Measurements from ENCODE around the gene MAFG. TPM values are rescaled to one million over a fixed set of nuclear protein-coding genes. Genes with fewer than 3 reads are reported as not detected.

MAFG gene
- total RNA-seq, 1 experiment from 2014 or later: 29.1 TPM

DNA sequence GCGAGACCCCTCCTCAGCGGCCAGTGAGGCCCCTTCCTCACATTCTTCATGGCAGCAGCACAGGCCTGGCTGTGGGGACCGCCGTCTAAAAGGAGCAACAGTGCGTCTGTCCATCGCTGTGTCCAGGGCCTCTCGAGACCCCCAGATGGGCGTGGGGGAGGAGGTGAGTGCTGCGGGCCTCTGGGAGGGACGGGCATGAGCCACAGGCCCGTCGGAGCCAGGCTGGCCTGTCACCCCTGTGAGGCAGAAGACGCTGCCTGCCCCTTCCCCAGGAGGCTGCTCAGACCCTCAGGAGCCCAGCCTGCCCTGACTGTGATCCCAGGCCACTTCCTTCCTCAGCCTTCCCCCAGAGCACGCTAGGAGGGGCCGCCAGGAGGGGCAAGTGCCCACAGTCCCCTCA, 11.7 kb upstream of the MAFG start:
- POLR2A ChIA-PET: no interaction called here
- H3K27ac Mint-ChIP-seq (ENCODE audit: unreplicated experiment): no peak overlapping the region
- H3K9me3 Mint-ChIP-seq (ENCODE audit: unreplicated experiment): no peaks in the 10 kb centered on the region
- CTCF ChIA-PET: no interaction called here
- no peaks in the 10 kb centered on the region for H3K9me3 ChIP-seq
- H3K27me3 Mint-ChIP-seq (ENCODE audit: insufficient read depth, unreplicated experiment): no peaks in the 10 kb centered on the region
- H3K36me3 ChIP-seq (ENCODE audit: control insufficient read depth, insufficient read depth, low read length): peaks cover 3% of the 10 kb centered on the region; the same call in 1 of the 2 replicates
- intact Hi-C loops (cut with micrococcal nuclease; ENCODE audit: unreplicated experiment): no loop called here
- TF ChIP-seq, protein P1, sequence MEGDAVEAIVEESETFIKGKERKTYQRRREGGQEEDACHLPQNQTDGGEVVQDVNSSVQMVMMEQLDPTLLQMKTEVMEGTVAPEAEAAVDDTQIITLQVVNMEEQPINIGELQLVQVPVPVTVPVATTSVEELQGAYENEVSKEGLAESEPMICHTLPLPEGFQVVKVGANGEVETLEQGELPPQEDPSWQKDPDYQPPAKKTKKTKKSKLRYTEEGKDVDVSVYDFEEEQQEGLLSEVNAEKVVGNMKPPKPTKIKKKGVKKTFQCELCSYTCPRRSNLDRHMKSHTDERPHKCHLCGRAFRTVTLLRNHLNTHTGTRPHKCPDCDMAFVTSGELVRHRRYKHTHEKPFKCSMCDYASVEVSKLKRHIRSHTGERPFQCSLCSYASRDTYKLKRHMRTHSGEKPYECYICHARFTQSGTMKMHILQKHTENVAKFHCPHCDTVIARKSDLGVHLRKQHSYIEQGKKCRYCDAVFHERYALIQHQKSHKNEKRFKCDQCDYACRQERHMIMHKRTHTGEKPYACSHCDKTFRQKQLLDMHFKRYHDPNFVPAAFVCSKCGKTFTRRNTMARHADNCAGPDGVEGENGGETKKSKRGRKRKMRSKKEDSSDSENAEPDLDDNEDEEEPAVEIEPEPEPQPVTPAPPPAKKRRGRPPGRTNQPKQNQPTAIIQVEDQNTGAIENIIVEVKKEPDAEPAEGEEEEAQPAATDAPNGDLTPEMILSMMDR (IDR thresholded peaks at IDR 0.05; ENCODE audit: insufficient read depth in 1 of 2, low read depth in 1 of 2, low read length in 1 of 2, severe bottlenecking in 1 of 2, unreplicated experiment in 1 of 2): no peak
- no TSS peak for BruUV-seq (replicated peaks)
- DNase-seq: no peak
- peaks cover 40% of the 10 kb centered on the region for H3K36me3 Mint-ChIP-seq (ENCODE audit: insufficient read depth, unreplicated experiment)
- H3K4me3 Mint-ChIP-seq (ENCODE audit: unreplicated experiment): no peak overlapping the region
- H3K4me1 ChIP-seq: peaks cover 4% of the 10 kb centered on the region; the same call in 1 of the 2 replicates
- H3K4me3 ChIP-seq (ENCODE audit: low read depth, low read length): no peak overlapping the region
- peaks cover 5% of the 10 kb centered on the region for H3K4me1 Mint-ChIP-seq (ENCODE audit: low read depth, unreplicated experiment)
- H3K27me3 ChIP-seq (replicated peaks; ENCODE audit: control insufficient read depth, insufficient read depth, low read length): no peaks in the 10 kb centered on the region

- ChIA-PET CTCF (interaction anchor here (0.6 to 0.8 kb wide), 2 partner anchors 8 to 25 kb away, joined by 3 to 5 read pairs; no protein-coding TSS in a partner anchor), POLR2A (interaction anchor here (0.8 kb wide), 1 partner anchor 9 kb away, joined by 4 read pairs; no protein-coding TSS in a partner anchor)
- Mint-ChIP-seq H3K27me3 (ENCODE audit: insufficient read depth, unreplicated experiment) (no peaks in the 10 kb centered on the region), H3K36me3 (ENCODE audit: insufficient read depth, unreplicated experiment) (peaks cover 67% of the 10 kb centered on the region), H3K27ac (ENCODE audit: unreplicated experiment) (peak overlapping the region; percentile 92), H3K4me1 (ENCODE audit: low read depth, unreplicated experiment) (peaks cover 12% of the 10 kb centered on the region), H3K9me3 (ENCODE audit: unreplicated experiment) (no peaks in the 10 kb centered on the region), H3K4me3 (ENCODE audit: unreplicated experiment) (peak overlapping the region; percentile 94)
- no TSS peak for BruUV-seq (replicated peaks)
- intact Hi-C loops (cut with micrococcal nuclease; ENCODE audit: unreplicated experiment): no loop called here
- DNase-seq: no peak
- peaks cover 3% of the 10 kb centered on the region; the same call in 1 of the 2 replicates for H3K36me3 ChIP-seq (ENCODE audit: control insufficient read depth, insufficient read depth, low read length)
- H3K4me3 ChIP-seq (ENCODE audit: low read depth, low read length): peak overlapping the region; percentile 15; the same call in 1 of the 2 replicates
- no peaks in the 10 kb centered on the region for H3K27me3 ChIP-seq (replicated peaks; ENCODE audit: control insufficient read depth, insufficient read depth, low read length)
- H3K9me3 ChIP-seq: no peaks in the 10 kb centered on the region
- H3K4me1 ChIP-seq: no peaks in the 10 kb centered on the region
- TF ChIP-seq, protein P1 (IDR thresholded peaks at IDR 0.05; ENCODE audit: insufficient read depth in 1 of 2, low read depth in 1 of 2, low read length in 1 of 2, severe bottlenecking in 1 of 2, unreplicated experiment in 1 of 2): no peak
These were observed 8.2 kb upstream of the MAFG start for GRCh38 chr17:81935709-81936084.

DNA sequence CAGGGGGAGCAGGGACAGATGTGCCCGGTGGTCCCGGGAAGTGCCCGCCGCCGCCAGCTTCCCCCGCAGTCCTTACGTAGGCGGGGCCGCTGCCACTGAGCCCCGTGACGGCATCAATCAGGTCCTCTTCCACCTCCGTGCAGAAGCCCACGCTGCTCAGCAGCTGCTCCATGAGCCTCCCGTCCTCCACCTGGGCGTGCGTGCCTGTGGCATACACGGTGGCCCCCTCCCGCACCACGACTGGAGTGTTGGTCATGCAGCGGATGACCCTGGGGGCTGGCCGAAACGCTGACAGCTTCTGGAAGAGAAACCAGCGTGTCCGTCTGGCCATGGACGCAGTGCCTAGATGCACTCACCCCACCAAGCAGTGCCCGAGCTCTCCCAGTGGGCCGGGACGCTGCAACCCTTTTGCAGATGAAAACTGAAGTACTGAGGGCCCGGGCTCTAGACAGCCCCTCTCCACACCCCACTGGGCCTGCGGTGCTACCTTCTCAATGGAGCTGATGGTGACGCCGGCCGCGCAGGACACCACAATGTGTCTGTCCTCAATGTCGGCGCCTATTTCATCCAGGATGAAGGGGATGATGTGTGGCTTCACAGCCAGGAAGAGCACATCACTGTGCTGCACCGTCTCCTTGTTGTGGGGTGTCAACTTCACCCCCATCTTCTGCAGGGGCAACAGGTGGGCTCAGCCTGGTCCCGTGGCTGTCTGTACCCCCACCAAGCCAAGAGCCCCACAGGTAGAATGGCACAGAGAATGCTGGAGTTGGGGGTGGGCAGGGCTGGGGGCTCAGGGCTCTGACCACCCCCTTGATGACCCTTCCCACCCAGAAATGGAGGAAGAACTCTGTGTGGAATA, 7.5 kb upstream of the MAFG start:
- H3K27ac Mint-ChIP-seq (ENCODE audit: unreplicated experiment): no peak overlapping the region
- ChIA-PET POLR2A (no interaction called here), CTCF (interaction anchor here (0.6 kb wide), 1 partner anchor 9 kb away, joined by 5 read pairs; no protein-coding TSS in a partner anchor)
- H3K27me3 Mint-ChIP-seq (ENCODE audit: insufficient read depth, unreplicated experiment): no peaks in the 10 kb centered on the region
- peak overlapping the region; percentile 94 for H3K4me3 Mint-ChIP-seq (ENCODE audit: unreplicated experiment)
- DNase-seq: no peak
- H3K36me3 Mint-ChIP-seq (ENCODE audit: insufficient read depth, unreplicated experiment): peaks cover 67% of the 10 kb centered on the region
- H3K4me1 Mint-ChIP-seq (ENCODE audit: low read depth, unreplicated experiment): peaks cover 12% of the 10 kb centered on the region
- H3K36me3 ChIP-seq (ENCODE audit: control insufficient read depth, insufficient read depth, low read length): peaks cover 3% of the 10 kb centered on the region; the same call in 1 of the 2 replicates
- no peaks in the 10 kb centered on the region for H3K9me3 Mint-ChIP-seq (ENCODE audit: unreplicated experiment)
- intact Hi-C loops (cut with micrococcal nuclease; ENCODE audit: unreplicated experiment): no loop called here
- H3K4me3 ChIP-seq (ENCODE audit: low read depth, low read length): no peak overlapping the region
- no peaks in the 10 kb centered on the region for H3K27me3 ChIP-seq (replicated peaks; ENCODE audit: control insufficient read depth, insufficient read depth, low read length)
- TF ChIP-seq, protein P1 (IDR thresholded peaks at IDR 0.05; ENCODE audit: insufficient read depth in 1 of 2, low read depth in 1 of 2, low read length in 1 of 2, severe bottlenecking in 1 of 2, unreplicated experiment in 1 of 2): no peak
- BruUV-seq (replicated peaks): no TSS peak
- H3K4me1 ChIP-seq: no peaks in the 10 kb centered on the region
- H3K9me3 ChIP-seq: no peaks in the 10 kb centered on the region
